ENCODE measurements around the gene CTAGE9.
"Not testable (repeated sequence)": the region's sequence is repeated elsewhere in the genome, so short reads cannot be mapped to it uniquely, and the experiment has no call there.

The CTAGE9 gene

GRCh38 chr6:131710917-131711316 lies at the start of gene CTAGE9:
TSS of gene CTAGE9 (minus strand) at chr6:131711017. CDS start at chr6:131711017, 0 bp downstream.
- not testable (repeated sequence) for DNase-seq

GRCh38 chr6:131758920-131759319 lies 48.1 kb upstream of the CTAGE9 start:
- no peak for DNase-seq

- no peak for DNase-seq
Measured at GRCh38 chr6:131756039-131756438, 45.2 kb upstream of the CTAGE9 start.

GRCh38 chr6:131755597-131755996 lies 44.8 kb upstream of the CTAGE9 start:
- DNase-seq, result no peak

GRCh38 chr6:131754715-131755567 lies 44.1 kb upstream of the CTAGE9 start:
- no peak for DNase-seq

GRCh38 chr6:131754088-131754487 lies 43.3 kb upstream of the CTAGE9 start:
- DNase-seq, result no peak

GRCh38 chr6:131751012-131751715 lies 40.3 kb upstream of the CTAGE9 start:
- not testable (repeated sequence) for DNase-seq

GRCh38 chr6:131749023-131749422 lies 38.2 kb upstream of the CTAGE9 start:
- DNase-seq, result no peak

- DNase-seq, result no peak
Measured at GRCh38 chr6:131747821-131748353, 37.1 kb upstream of the CTAGE9 start.

- DNase-seq, result no peak
Measured at GRCh38 chr6:131745476-131745875, 34.7 kb upstream of the CTAGE9 start.

GRCh38 chr6:131744432-131745287 lies 33.8 kb upstream of the CTAGE9 start:
- no peak for DNase-seq

GRCh38 chr6:131741688-131742393 lies 31.0 kb upstream of the CTAGE9 start:
- DNase-seq, result no peak

- DNase-seq, result no peak
Measured at GRCh38 chr6:131740161-131740560, 29.3 kb upstream of the CTAGE9 start.

GRCh38 chr6:131739136-131739535 lies 28.3 kb upstream of the CTAGE9 start:
- DNase-seq, result no peak

GRCh38 chr6:131736811-131737210 lies 26.0 kb upstream of the CTAGE9 start:
- no peak for DNase-seq

GRCh38 chr6:131736003-131736596 lies 25.3 kb upstream of the CTAGE9 start:
- DNase-seq, result no peak

GRCh38 chr6:131733376-131734016 lies 22.7 kb upstream of the CTAGE9 start:
- no peak for DNase-seq

- no peak for DNase-seq
Measured at GRCh38 chr6:131731224-131731623, 20.4 kb upstream of the CTAGE9 start.

GRCh38 chr6:131730264-131730663 lies 19.4 kb upstream of the CTAGE9 start:
- no peak for DNase-seq

- DNase-seq, result no peak
Measured at GRCh38 chr6:131729550-131729949, 18.7 kb upstream of the CTAGE9 start.

GRCh38 chr6:131728296-131728939 lies 17.6 kb upstream of the CTAGE9 start:
- no peak for DNase-seq
